Naive thymus-derived CD4-positive, alpha-beta T cell (primary cell): ENCODE results near the gene HBG2. TPM values are rescaled to one million over a fixed set of nuclear protein-coding genes. Genes with fewer than 3 reads are reported as not detected.

Experiments used
- ATAC-seq: fragments of 150-1000 bp; cut with Tn5 transposase; 2 replicates; pipeline ENCODE4 v1.10.0; 2021; ENCODE audit warnings: mild to moderate bottlenecking, moderate library complexity
- CTCF ChIA-PET: fragments of 350-600 bp; sonication (Branson Sonifier 250); formaldehyde crosslinking; loops from one replicate; lab custom pipeline; 2021; ENCODE audit warnings: antibody characterized with exemption; lab: Charles Lee
- POLR2A ChIA-PET: fragments of 350-600 bp; sonication (Branson Sonifier 250); formaldehyde crosslinking; loops from one replicate; lab custom pipeline; 2021; ENCODE audit warnings: antibody characterized with exemption, inconsistent platforms; lab: Charles Lee
- DNase-seq, 9 donors: peaks; one replicate each; pipeline versions ENCODE4 v3.0.0 to v3.0.0-alpha.2; 2020 to 2022; ENCODE audit warnings: mixed read lengths in 1 of 9
- H3K27ac ChIP-seq: one replicate; pipeline ENCODE4 v1.7.0; 2013; ENCODE audit warnings: mild to moderate bottlenecking, low read depth, low read length, moderate library complexity
- H3K27me3 ChIP-seq, 2 donors: one replicate each; pipeline ENCODE4 v1.7.0; 2013; ENCODE audit warnings: low read length in 2 of 2, mild to moderate bottlenecking in 2 of 2, moderate library complexity in 2 of 2; ENCODE audit not compliant: control insufficient read depth in 2 of 2, insufficient read depth in 2 of 2
- H3K36me3 ChIP-seq, 3 experiments: 1 replicate in 2 of 3; 2 replicates in 1 of 3; pipeline ENCODE4 v1.7.0; 2013; ENCODE audit warnings: low read length in 3 of 3, mild to moderate bottlenecking in 3 of 3, moderate library complexity in 1 of 3; ENCODE audit not compliant: insufficient read depth in 3 of 3, control insufficient read depth in 2 of 3
- H3K4me1 ChIP-seq, 2 donors: one replicate each; pipeline ENCODE4 v1.7.0; 2013; ENCODE audit warnings: low read length in 2 of 2, mild to moderate bottlenecking in 2 of 2, moderate library complexity in 1 of 2; ENCODE audit not compliant: control insufficient read depth in 2 of 2, insufficient read depth in 2 of 2
- H3K4me3 ChIP-seq: 2 replicates; pipeline ENCODE4 v1.7.0; 2013; ENCODE audit warnings: mild to moderate bottlenecking, low read length
- H3K9me3 ChIP-seq, 3 experiments: 1 replicate in 2 of 3; 2 replicates in 1 of 3; pipeline ENCODE4 v1.7.0; 2013; ENCODE audit warnings: low read length in 3 of 3; ENCODE audit not compliant: control insufficient read depth in 2 of 3
- H3K27ac Mint-ChIP-seq, 9 donors: one replicate each; pipeline ENCODE4 v1.8.0; 2020 to 2022; ENCODE audit warnings: mixed read lengths in 9 of 9, mild to moderate bottlenecking in 8 of 9, moderate library complexity in 5 of 9, inconsistent platforms in 2 of 9
- H3K27me3 Mint-ChIP-seq, 5 donors: one replicate each; pipeline ENCODE4 v1.8.0; 2021 to 2022; ENCODE audit warnings: mixed read lengths in 5 of 5, mild to moderate bottlenecking in 1 of 5
- H3K36me3 Mint-ChIP-seq, 5 donors: one replicate each; pipeline ENCODE4 v1.8.0; 2020 to 2022; ENCODE audit warnings: mixed read lengths in 5 of 5, mild to moderate bottlenecking in 3 of 5, inconsistent platforms in 1 of 5
- H3K4me1 Mint-ChIP-seq, 7 donors: one replicate each; pipeline ENCODE4 v1.8.0; 2020 to 2022; ENCODE audit warnings: mixed read lengths in 7 of 7, mild to moderate bottlenecking in 3 of 7, inconsistent platforms in 1 of 7
- H3K4me3 Mint-ChIP-seq, 10 donors: one replicate each; pipeline ENCODE4 v1.8.0; 2020 to 2022; ENCODE audit warnings: mild to moderate bottlenecking in 10 of 10, mixed read lengths in 10 of 10, moderate library complexity in 6 of 10, inconsistent platforms in 2 of 10
- H3K9me3 Mint-ChIP-seq, 11 donors: one replicate each; pipeline ENCODE4 v1.8.0; 2020 to 2022; ENCODE audit warnings: mixed read lengths in 11 of 11, mild to moderate bottlenecking in 4 of 11, inconsistent platforms in 1 of 11, moderate library complexity in 1 of 11
- intact Hi-C, 2 donors: fragments of 100-400 bp; cut with micrococcal nuclease; formaldehyde crosslinking; loops; one replicate each; pipeline ENCODE4 v1.15.1; 2023
- polyA plus RNA-seq, 2 donors: library from polyadenylated mRNA; unstranded; fragments of 300-500 nt; fragmentation: Illumina TruSeq; gene quantifications; one replicate each; pipeline ENCODE4 v1.2.3, GENCODE V29; 2021
- total RNA-seq, 6 experiments: library from RNA in 5 of 6; stranded (reverse) in 5 of 6; gene quantifications; 1 replicate in 5 of 6; 2 replicates in 1 of 6; pipeline ENCODE4 v1.2.3 and lab custom pipeline; 2021 to 2026

HBG2 gene
- total and polyA plus RNA-seq, 7 experiments from 2014 or later: not detected

DNA sequence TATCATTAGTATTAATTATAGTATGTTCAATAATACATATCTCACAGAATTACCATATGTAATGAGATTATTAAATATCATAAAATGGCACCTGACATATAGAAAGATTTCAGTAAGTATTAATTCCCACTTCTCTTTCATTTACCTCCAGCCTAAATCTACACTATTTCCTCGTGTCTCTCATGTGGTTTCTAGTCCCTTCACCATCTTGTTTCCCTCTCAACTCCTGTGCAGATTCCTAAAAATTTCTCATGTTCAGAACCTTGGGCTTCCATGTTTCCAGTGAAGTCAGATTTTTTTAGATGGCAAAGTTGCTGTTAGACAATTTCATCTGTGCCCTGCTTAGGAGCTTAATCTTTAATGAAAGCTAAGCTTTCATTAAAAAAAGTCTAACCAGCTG lies 29.3 kb upstream of the HBG2 start:
- no peaks in the 10 kb centered on the region for H3K27me3 ChIP-seq
- intact Hi-C loops: no loop called here
- no peak overlapping the region for H3K27ac Mint-ChIP-seq
- no peak overlapping the region for H3K27ac ChIP-seq
- H3K36me3 Mint-ChIP-seq: no peaks in the 10 kb centered on the region
- no peaks in the 10 kb centered on the region for H3K9me3 ChIP-seq
- no peak for ATAC-seq
- POLR2A ChIA-PET: no interaction called here
- no peak overlapping the region for H3K4me3 ChIP-seq
- no peaks in the 10 kb centered on the region for H3K4me1 ChIP-seq
- CTCF ChIA-PET: interaction anchor here (0.6 kb wide), 1 partner anchor 179 kb away, joined by 3 read pairs; no protein-coding TSS in a partner anchor
- no peak for DNase-seq
- no peaks in the 10 kb centered on the region for H3K36me3 ChIP-seq
- peaks cover 0 to 7% (median 0%) of the 10 kb centered on the region in 5 donors for H3K27me3 Mint-ChIP-seq
- no peak overlapping the region for H3K4me3 Mint-ChIP-seq
- H3K4me1 Mint-ChIP-seq: peaks cover 0 to 3% (median 0%) of the 10 kb centered on the region in 7 donors
- no peaks in the 10 kb centered on the region for H3K9me3 Mint-ChIP-seq

GRCh38 chr11:5283086-5283485 lies 28.5 kb upstream of the HBG2 start:
- Mint-ChIP-seq H3K4me3 (no peak overlapping the region), H3K4me1 (peaks cover 0 to 3% (median 0%) of the 10 kb centered on the region in 7 donors), H3K27ac (no peak overlapping the region), H3K27me3 (peaks cover 0 to 7% (median 0%) of the 10 kb centered on the region in 5 donors), H3K36me3 (no peaks in the 10 kb centered on the region), H3K9me3 (no peaks in the 10 kb centered on the region)
- ChIA-PET CTCF (no interaction called here), POLR2A (no interaction called here)
- H3K4me3 ChIP-seq: no peak overlapping the region
- DNase-seq (no peak), ATAC-seq (no peak)
- no peaks in the 10 kb centered on the region for H3K4me1 ChIP-seq
- H3K9me3 ChIP-seq: no peaks in the 10 kb centered on the region
- H3K27me3 ChIP-seq: no peaks in the 10 kb centered on the region
- H3K27ac ChIP-seq: no peak overlapping the region
- intact Hi-C loops: no loop called here
- no peaks in the 10 kb centered on the region for H3K36me3 ChIP-seq

DNA sequence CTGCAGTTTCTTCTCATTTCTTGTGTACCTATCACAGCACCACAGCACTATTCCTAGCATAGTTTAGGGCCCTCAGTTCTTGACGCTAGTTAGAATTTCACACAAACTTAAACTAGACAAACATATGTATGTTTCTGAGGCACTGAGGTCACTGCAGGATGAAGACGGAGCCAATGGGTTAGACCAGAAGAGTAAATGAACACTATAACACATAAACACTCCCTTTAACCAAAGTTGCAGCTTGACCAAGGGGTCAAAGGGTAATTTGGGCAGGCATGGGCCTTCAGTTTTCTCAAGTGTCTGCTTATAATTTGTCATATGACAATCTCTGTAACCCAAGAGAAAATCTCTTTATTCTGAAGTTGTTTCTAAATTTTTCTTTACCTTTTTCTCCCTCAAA lies 28.0 kb upstream of the HBG2 start:
- Mint-ChIP-seq H3K4me1 (peaks cover 0 to 3% (median 0%) of the 10 kb centered on the region in 7 donors), H3K4me3 (no peak overlapping the region), H3K36me3 (no peaks in the 10 kb centered on the region), H3K27ac (no peak overlapping the region), H3K27me3 (peaks cover 0 to 7% (median 0%) of the 10 kb centered on the region in 5 donors), H3K9me3 (no peaks in the 10 kb centered on the region)
- ATAC-seq: no peak
- Histone ChIP-seq H3K4me3 (no peak overlapping the region), H3K4me1 (no peaks in the 10 kb centered on the region), H3K9me3 (no peaks in the 10 kb centered on the region), H3K36me3 (no peaks in the 10 kb centered on the region), H3K27ac (no peak overlapping the region), H3K27me3 (no peaks in the 10 kb centered on the region)
- ChIA-PET CTCF (no interaction called here), POLR2A (no interaction called here)
- DNase-seq: no peak
- intact Hi-C loops: no loop called here

- POLR2A ChIA-PET: no interaction called here
- no peaks in the 10 kb centered on the region for H3K9me3 ChIP-seq
- intact Hi-C loops: no loop called here
- no peak for DNase-seq
- Mint-ChIP-seq H3K9me3 (no peaks in the 10 kb centered on the region), H3K4me1 (peaks cover 0 to 3% (median 0%) of the 10 kb centered on the region in 7 donors), H3K36me3 (no peaks in the 10 kb centered on the region), H3K27ac (no peak overlapping the region), H3K4me3 (no peak overlapping the region), H3K27me3 (peaks cover 0 to 7% (median 0%) of the 10 kb centered on the region in 5 donors)
- H3K27me3 ChIP-seq: no peaks in the 10 kb centered on the region
- no peak overlapping the region for H3K27ac ChIP-seq
- H3K4me1 ChIP-seq: no peaks in the 10 kb centered on the region
- no peak for ATAC-seq
- no peak overlapping the region for H3K4me3 ChIP-seq
- no peaks in the 10 kb centered on the region for H3K36me3 ChIP-seq
- CTCF ChIA-PET: no interaction called here
Measured at GRCh38 chr11:5281596-5281995, 27.0 kb upstream of the HBG2 start.

DNA sequence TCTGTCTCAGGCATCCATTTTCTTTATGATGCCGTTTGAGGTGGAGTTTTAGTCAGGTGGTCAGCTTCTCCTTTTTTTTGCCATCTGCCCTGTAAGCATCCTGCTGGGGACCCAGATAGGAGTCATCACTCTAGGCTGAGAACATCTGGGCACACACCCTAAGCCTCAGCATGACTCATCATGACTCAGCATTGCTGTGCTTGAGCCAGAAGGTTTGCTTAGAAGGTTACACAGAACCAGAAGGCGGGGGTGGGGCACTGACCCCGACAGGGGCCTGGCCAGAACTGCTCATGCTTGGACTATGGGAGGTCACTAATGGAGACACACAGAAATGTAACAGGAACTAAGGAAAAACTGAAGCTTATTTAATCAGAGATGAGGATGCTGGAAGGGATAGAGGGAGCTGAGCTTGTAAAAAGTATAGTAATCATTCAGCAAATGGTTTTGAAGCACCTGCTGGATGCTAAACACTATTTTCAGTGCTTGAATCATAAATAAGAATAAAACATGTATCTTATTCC lies 26.1 kb upstream of the HBG2 start:
- CTCF ChIA-PET: no interaction called here
- Mint-ChIP-seq H3K36me3 (no peaks in the 10 kb centered on the region), H3K4me1 (peaks cover 0 to 3% (median 0%) of the 10 kb centered on the region in 7 donors), H3K27me3 (peaks cover 0 to 7% (median 0%) of the 10 kb centered on the region in 5 donors), H3K4me3 (no peak overlapping the region), H3K27ac (peak overlapping the region in 1 of 9 donors; percentile 16), H3K9me3 (no peaks in the 10 kb centered on the region)
- Histone ChIP-seq H3K4me3 (no peak overlapping the region), H3K27me3 (no peaks in the 10 kb centered on the region), H3K27ac (no peak overlapping the region), H3K9me3 (no peaks in the 10 kb centered on the region), H3K4me1 (no peaks in the 10 kb centered on the region), H3K36me3 (no peaks in the 10 kb centered on the region)
- POLR2A ChIA-PET: interaction anchor here (0.6 kb wide), 1 partner anchor 167 kb away, joined by 3 read pairs; no protein-coding TSS in a partner anchor
- peak; percentile 66 for ATAC-seq
- intact Hi-C loops: no loop called here
- no peak for DNase-seq

DNA sequence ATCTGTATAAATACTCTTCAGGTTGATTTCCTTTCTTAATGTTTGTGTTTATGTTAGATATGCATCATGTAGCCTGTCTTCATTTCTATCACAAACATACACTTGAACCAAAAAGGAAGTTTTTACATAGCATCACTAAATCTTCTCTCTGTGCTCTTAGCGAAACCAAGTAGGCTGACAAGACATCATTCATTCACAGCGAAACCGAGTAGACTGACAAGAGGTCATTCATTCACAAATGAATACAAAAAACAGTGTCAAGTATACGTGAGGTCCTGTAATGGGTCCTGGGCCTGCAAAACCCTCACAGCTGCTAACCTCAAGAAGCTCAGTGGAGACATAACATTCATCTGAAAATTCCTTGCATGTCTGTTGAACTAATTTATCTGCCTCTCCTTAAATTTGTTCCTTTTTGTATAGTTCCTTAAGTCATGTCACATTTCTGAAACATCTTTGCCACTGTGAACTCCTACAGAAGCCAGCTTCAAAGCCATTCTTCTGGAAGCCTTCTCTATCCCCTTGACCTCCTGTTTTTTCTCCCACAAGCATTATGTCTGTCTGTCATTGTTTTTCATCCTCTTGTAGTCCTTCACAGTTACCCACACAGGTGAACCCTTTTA lies 25.0 kb upstream of the HBG2 start:
- Mint-ChIP-seq H3K27me3 (peaks cover 0 to 9% (median under 1%) of the 10 kb centered on the region in 5 donors), H3K27ac (no peak overlapping the region), H3K9me3 (no peaks in the 10 kb centered on the region), H3K36me3 (no peaks in the 10 kb centered on the region), H3K4me1 (peaks cover 0 to 3% (median 0%) of the 10 kb centered on the region in 7 donors), H3K4me3 (no peak overlapping the region)
- CTCF ChIA-PET: no interaction called here
- intact Hi-C loops: no loop called here
- H3K27ac ChIP-seq: no peak overlapping the region
- no peak overlapping the region for H3K4me3 ChIP-seq
- H3K9me3 ChIP-seq: no peaks in the 10 kb centered on the region
- ATAC-seq (no peak), DNase-seq (no peak)
- POLR2A ChIA-PET: no interaction called here
- H3K36me3 ChIP-seq: no peaks in the 10 kb centered on the region
- no peaks in the 10 kb centered on the region for H3K27me3 ChIP-seq
- no peaks in the 10 kb centered on the region for H3K4me1 ChIP-seq
